HG03280 (cell line): ENCODE measurements around the gene CFAP157.
"Not testable (repeated sequence)": the region's sequence is repeated elsewhere in the genome, so short reads cannot be mapped to it uniquely, and the experiment has no call there.

Experiments used
- ATAC-seq: cut with Tn5 transposase; IDR thresholded peaks from one replicate; pipeline ENCODE4 v1.9.1; 2021; ENCODE audit warnings: mild to moderate bottlenecking, moderate library complexity; ENCODE audit not compliant: unreplicated experiment

Gene CFAP157

GRCh38 chr9:127734747-127735529 is 28.1 kb downstream of the CFAP157 start, which contains the start of gene TOR2A:
Gene TOR2A (minus strand): TSS chr9:127735294. CDS start chr9:127735270, 24 bp downstream.
- ATAC-seq, result peak; percentile 89

GRCh38 chr9:127735530-127736185 is 28.9 kb downstream of the CFAP157 start:
- ATAC-seq, result no peak

- no peak for ATAC-seq
Observed at GRCh38 chr9:127738666-127739065, 31.9 kb downstream of the CFAP157 start.

GRCh38 chr9:127739614-127740330 is 33.0 kb downstream of the CFAP157 start:
- ATAC-seq, result no peak

- ATAC-seq, result no peak
Observed at GRCh38 chr9:127741831-127742434, 35.1 kb downstream of the CFAP157 start.

GRCh38 chr9:127742435-127743088 is 35.8 kb downstream of the CFAP157 start:
- no peak for ATAC-seq

- ATAC-seq, result no peak
Observed at GRCh38 chr9:127744398-127745110, 37.8 kb downstream of the CFAP157 start.

- no peak for ATAC-seq
Observed at GRCh38 chr9:127746959-127747569, 40.3 kb downstream of the CFAP157 start.

- ATAC-seq, result no peak
Observed at GRCh38 chr9:127749090-127749787, 42.5 kb downstream of the CFAP157 start.

GRCh38 chr9:127751269-127752054 is 44.7 kb downstream of the CFAP157 start:
- ATAC-seq, result no peak

GRCh38 chr9:127753148-127753547 is 46.4 kb downstream of the CFAP157 start:
- no peak for ATAC-seq

- no peak for ATAC-seq
Observed at GRCh38 chr9:127753622-127754021, 46.8 kb downstream of the CFAP157 start.

- no peak for ATAC-seq
Observed at GRCh38 chr9:127754099-127755060, 47.6 kb downstream of the CFAP157 start.

- ATAC-seq, result no peak
Observed at GRCh38 chr9:127755061-127756060, 48.6 kb downstream of the CFAP157 start.

- no peak for ATAC-seq
Observed at GRCh38 chr9:127756233-127756632, 49.4 kb downstream of the CFAP157 start.

GRCh38 chr9:127756776-127757175 is 50.0 kb downstream of the CFAP157 start:
- not testable (repeated sequence) for ATAC-seq
